ENCODE results near the gene AMACR.

DNA sequence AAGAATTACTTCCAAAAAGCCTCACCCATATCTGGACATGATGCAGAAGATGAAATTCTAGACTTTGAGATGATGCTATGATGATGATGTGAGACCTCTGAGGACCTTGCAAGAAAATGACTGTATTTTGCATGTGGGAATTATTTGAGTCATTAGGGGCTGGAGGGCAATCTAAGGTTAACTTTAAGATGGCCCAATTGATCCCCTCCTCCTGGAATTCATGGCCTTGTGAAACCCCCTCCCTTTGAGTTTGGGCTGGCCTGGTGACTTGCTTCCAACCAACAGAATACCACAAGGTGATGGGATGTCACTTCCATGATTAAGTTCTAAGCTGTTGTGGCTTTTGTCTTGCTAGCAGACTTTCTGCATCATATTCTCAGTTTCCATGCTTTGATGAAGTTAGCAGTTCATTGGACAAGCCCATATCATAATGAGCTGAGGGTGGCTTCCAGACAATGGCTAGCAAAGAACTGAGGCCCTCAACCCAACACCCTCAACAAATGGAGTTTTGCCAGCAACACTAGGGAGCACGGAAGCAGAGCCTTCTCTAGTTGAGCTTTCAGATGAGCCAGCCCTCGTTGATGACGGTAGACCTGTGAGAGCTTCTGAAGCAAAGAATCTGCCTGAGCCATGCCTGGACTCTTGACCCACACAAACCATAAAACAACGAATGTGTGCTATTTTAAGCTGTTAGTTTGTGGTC, 7.4 kb upstream of the AMACR start:
- TF ChIP-seq CTCF (conservative IDR thresholded peaks at IDR 0.05; ENCODE audit: low read length): no peak
- TF ChIP-seq EZH2phosphoT487 (IDR thresholded peaks at IDR 0.05; ENCODE audit: borderline replicate concordance, low read depth, low read length): no peak

Measured in OCI-LY7 (cell line).